ENCODE measurements around the gene PEX1. TPM values are rescaled to one million over a fixed set of nuclear protein-coding genes. Genes with fewer than 3 reads are reported as not detected.

The PEX1 gene
- total and polyA plus RNA-seq, 2 of the 13 experiments (the other 11 are each of a cell fraction or from before 2014, with no cell fraction given) = 16.6 to 22.4 TPM

GRCh38 chr7:92447345-92448204 lies 80.7 kb downstream of the PEX1 start, which contains the start of gene GATAD1 (continued):
- TF ChIP-seq HOXA3 (CRISPR knock-in tag; IDR thresholded peaks at IDR 0.05) (peak; percentile 64), DMAP1 (CRISPR knock-in tag; IDR thresholded peaks at IDR 0.05) (peak; percentile 83), ATF7 (IDR thresholded peaks at IDR 0.05) (no peak), ATF7 (CRISPR knock-in tag; IDR thresholded peaks at IDR 0.05) (no peak), CEBPB (IDR thresholded peaks at IDR 0.05; ENCODE audit: borderline replicate concordance, low read depth, low read length) (no peak), TFE3 (CRISPR knock-in tag; IDR thresholded peaks at IDR 0.05) (peak; percentile 93), RARG (CRISPR knock-in tag; IDR thresholded peaks at IDR 0.05; ENCODE audit: low read depth) (no peak), ZNF598 (CRISPR knock-in tag; IDR thresholded peaks at IDR 0.05; ENCODE audit: borderline replicate concordance) (no peak), ESRRA (CRISPR knock-in tag; IDR thresholded peaks at IDR 0.05; ENCODE audit: low read depth) (no peak), MTF1 (CRISPR knock-in tag; IDR thresholded peaks at IDR 0.05) (0 out of 2 replicates have a peak, but pooled peaks have one; percentile 48), GATA4 (IDR thresholded peaks at IDR 0.05; ENCODE audit: borderline replicate concordance, low read depth) (peak; percentile 47; the same call in 1 of the 2 replicates), MLLT10 (CRISPR knock-in tag; IDR thresholded peaks at IDR 0.05) (no peak), ZMAT5 (CRISPR knock-in tag; IDR thresholded peaks at IDR 0.05; ENCODE audit: borderline replicate concordance, low read depth) (no peak), ZNF10 (CRISPR knock-in tag; IDR thresholded peaks at IDR 0.05; ENCODE audit: borderline replicate concordance, low read depth) (no peak), MAZ (IDR thresholded peaks at IDR 0.05; ENCODE audit: borderline replicate concordance, low read depth, low read length) (peak; percentile 89), MAZ (CRISPR knock-in tag; IDR thresholded peaks at IDR 0.05; ENCODE audit: low read depth) (peak; percentile 86), RORA (CRISPR knock-in tag; IDR thresholded peaks at IDR 0.05) (no peak), FOXM1 (CRISPR knock-in tag; IDR thresholded peaks at IDR 0.05) (no peak), WIZ (CRISPR knock-in tag; IDR thresholded peaks at IDR 0.05) (no peak; the same call in 1 of the 2 replicates), E2F1 (CRISPR knock-in tag; IDR thresholded peaks at IDR 0.05) (peak; percentile 34; the same call in 1 of the 2 replicates)
- TF ChIP-seq, protein P1, sequence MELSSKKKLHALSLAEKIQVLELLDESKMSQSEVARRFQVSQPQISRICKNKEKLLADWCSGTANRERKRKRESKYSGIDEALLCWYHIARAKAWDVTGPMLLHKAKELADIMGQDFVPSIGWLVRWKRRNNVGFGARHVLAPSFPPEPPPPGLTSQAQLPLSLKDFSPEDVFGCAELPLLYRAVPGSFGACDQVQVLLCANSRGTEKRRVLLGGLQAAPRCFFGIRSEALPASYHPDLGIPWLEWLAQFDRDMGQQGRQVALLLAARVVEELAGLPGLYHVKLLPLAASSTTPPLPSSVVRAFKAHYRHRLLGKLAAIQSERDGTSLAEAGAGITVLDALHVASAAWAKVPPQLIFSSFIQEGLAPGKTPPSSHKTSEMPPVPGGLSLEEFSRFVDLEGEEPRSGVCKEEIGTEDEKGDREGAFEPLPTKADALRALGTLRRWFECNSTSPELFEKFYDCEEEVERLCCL (CRISPR knock-in tag; IDR thresholded peaks at IDR 0.05; ENCODE audit: borderline replicate concordance) = no peak
- TF ChIP-seq, protein P2, sequence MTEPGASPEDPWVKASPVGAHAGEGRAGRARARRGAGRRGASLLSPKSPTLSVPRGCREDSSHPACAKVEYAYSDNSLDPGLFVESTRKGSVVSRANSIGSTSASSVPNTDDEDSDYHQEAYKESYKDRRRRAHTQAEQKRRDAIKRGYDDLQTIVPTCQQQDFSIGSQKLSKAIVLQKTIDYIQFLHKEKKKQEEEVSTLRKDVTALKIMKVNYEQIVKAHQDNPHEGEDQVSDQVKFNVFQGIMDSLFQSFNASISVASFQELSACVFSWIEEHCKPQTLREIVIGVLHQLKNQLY (CRISPR knock-in tag; IDR thresholded peaks at IDR 0.05) = no peak
- TF ChIP-seq, protein P3, sequence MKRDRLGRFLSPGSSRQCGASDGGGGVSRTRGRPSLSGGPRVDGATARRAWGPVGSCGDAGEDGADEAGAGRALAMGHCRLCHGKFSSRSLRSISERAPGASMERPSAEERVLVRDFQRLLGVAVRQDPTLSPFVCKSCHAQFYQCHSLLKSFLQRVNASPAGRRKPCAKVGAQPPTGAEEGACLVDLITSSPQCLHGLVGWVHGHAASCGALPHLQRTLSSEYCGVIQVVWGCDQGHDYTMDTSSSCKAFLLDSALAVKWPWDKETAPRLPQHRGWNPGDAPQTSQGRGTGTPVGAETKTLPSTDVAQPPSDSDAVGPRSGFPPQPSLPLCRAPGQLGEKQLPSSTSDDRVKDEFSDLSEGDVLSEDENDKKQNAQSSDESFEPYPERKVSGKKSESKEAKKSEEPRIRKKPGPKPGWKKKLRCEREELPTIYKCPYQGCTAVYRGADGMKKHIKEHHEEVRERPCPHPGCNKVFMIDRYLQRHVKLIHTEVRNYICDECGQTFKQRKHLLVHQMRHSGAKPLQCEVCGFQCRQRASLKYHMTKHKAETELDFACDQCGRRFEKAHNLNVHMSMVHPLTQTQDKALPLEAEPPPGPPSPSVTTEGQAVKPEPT (CRISPR knock-in tag; IDR thresholded peaks at IDR 0.05; ENCODE audit: low read depth) = peak; percentile 85
